HG03066 (cell line): Measurements from ENCODE around the gene MN1.

Source experiments
- ATAC-seq: cut with Tn5 transposase; IDR thresholded peaks from one replicate; pipeline ENCODE4 v1.9.1; 2021; ENCODE audit warnings: low read depth; ENCODE audit not compliant: unreplicated experiment

The MN1 gene

DNA sequence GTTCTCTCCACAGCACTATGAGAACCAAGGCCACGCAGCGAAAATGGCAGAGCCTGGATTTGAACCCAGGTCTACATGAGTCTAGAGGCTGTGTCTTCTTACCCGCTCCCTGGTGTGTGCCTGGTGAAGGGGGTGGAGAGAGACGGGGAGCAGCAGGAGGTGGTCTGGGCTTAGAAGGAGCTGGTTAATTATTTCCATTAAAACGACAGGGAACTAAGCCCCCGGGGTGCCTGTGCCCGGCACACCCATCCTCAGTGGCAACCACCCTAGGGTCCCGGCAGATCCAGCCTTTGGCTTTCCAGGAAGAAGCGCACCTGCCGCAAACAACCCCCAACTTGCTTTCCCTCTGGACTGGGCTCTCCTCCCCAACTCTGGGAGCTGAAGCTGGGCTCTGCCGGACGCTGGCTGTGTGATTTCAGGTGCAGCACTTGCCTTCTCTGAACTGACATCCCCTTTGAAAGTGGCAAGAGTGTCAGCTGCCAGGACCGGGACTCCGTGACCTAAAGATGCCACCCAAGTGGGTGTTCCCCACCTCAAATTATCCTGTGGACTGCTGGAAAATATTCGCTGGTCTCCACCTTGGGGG lies 35.8 kb downstream of the MN1 start:
- no peak for ATAC-seq

DNA sequence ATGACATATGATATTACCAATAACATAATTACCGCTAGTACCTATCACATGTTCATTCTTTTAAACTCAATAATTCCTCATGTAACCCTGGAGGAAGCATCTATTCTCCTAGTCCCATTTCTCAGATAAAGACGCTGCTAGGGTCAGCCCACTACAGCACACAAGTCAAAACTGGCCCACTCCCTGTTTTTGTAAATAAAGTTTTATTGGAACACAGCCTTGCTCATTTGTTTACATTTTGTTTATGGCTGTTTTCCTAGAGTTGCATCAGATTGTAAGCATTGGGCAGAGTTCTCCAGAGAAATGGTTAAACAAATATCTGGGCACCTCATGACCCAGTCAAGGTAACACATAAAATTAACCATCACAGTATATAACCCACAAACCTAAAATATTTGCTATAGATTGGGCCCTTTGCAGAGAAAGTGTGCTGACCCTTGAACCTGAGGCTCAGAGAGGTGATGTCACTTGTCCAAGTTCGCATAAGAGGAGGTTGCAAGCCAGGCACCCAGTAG lies 36.8 kb downstream of the MN1 start:
- ATAC-seq, result no peak

DNA sequence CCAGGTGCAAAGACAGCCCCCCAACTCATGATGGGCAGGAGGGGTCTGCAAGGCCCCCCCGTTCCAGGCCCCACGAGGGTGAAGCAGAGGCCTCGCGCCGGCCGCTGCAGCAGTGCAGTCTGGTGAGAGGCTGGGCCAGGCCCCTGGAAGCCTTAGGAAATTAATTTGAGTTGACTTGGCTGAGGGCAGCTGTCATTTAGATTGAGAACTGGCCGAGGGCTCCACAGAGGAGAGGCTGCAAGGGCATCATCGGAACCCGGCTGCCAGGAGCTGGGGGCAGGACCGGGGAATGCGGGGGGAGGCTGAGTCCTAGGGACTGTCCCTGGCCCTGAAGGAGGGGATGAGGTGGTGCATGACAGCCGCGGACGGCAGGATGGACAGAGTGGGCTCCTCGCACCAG lies 39.9 kb downstream of the MN1 start:
- ATAC-seq, result no peak

DNA sequence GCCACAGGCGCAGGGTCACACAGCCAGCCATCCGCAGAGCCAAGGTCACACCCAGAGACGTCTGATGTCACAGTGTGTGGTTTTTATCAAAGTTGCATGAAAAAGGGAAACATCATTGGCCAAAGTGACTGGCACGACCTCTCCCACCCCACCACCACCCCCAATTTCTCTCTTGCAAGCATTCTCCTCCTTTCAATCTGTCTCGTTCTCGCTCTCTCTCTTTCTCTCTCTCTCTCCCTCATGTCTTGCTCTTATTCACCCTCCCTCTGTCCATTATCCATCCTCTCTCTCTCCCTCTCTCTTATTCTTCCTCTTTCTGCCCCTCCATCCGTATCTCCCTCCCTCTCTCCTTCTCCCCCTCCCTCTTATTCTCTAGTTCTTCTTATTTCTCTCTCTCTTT lies 40.6 kb downstream of the MN1 start:
- ATAC-seq, result no peak

DNA sequence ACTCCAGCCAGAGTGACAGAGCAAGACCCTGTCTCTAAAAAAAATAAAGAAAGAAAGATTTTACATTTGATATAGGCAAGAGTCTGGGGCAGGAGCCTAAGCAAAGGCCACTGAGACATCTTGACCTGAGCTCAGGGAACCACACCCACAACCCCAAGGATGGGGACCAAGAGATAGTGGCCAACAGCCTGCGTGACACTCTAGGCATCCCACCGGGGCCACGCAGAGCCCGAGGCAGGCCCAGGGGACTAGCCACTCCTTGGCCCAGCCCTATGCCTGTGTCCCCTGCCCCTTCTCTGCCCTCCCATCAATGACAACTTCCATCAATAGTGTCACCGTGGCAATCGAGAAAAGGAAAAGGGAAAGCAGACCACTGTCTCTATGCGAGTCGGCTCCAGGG lies 41.1 kb downstream of the MN1 start:
- ATAC-seq, result no peak

DNA sequence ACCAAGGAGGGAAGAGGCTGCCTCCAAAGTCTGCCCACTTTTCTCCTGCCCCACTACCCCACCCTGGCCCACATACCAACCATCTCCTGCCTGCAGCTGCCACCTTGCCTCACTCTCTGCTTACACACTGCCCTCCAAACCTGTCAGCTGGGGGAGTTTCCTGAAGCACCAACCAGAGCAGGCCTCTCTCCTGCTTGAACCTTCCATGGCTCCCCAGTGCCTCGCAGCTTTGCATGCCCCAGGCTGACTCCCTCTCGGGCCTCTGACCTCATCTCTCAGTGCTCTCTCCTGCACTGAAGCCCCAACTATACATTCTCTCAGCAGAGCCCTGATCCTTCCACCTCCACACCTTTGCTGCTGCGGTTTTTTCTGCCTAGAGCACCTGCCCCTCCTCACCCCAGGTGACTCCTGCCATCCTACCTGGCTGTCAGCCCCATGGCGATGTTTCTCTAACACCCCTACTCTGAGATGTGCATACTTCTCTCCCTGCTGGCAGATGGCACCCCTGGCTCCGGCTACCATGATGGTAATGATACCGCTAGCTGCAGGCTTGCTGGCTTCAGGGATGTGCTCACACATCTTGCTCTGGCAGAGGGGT lies 43.5 kb downstream of the MN1 start:
- ATAC-seq, result no peak

DNA sequence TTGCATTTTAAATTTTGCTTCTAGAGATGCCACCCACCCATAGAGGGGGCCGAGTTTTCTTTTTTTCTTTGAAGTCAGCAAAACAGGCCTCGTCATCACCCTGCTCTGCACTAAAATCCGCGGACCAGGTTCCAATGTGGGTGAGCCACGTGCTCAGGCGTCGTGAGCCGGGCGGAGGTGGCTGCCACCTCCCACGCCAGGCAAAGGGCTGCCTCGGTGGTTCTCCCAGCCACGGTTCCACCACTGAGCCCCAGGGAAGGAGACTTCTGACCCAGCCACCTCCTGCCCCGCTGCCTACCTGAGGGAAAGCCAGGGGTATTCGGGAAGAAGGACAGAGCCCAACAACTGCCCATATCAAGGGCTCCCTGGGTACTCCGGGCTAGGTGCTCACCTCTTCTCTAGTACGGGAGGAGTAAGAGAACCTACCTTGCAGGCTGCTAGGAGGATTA lies 45.3 kb downstream of the MN1 start:
- no peak for ATAC-seq

DNA sequence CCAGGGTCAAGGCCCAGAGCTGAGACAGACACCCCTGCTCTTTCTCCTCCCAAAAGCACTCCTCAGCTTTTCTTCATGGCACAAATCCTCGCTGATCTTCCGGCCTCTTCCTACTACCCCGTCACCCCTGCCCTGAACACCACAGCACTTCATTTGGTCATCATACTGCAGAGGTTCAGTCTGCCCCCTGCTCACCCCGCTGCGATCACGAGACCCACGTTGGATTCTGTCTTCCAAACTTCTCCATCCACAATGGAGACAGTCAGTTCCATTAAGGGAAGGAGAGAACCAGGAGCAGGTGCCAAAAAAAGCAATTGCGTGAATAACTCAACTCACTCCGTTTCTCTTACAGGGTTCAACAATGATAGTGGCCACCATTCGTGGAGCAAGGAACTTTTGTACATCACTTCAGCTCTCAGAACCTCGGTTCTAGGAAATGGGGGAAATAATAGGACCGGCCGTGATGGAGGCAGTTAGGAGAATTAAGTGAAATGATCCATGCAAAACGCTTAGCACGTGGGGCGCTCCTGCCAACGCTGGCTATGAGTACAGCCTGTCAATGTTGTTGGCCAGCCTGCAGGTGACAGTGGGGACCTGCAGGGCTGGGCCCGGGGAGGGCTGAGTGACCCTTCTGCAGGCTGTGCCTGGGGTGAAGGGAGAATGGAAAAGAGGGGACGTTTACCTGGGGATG lies 45.9 kb downstream of the MN1 start:
- ATAC-seq, result no peak

DNA sequence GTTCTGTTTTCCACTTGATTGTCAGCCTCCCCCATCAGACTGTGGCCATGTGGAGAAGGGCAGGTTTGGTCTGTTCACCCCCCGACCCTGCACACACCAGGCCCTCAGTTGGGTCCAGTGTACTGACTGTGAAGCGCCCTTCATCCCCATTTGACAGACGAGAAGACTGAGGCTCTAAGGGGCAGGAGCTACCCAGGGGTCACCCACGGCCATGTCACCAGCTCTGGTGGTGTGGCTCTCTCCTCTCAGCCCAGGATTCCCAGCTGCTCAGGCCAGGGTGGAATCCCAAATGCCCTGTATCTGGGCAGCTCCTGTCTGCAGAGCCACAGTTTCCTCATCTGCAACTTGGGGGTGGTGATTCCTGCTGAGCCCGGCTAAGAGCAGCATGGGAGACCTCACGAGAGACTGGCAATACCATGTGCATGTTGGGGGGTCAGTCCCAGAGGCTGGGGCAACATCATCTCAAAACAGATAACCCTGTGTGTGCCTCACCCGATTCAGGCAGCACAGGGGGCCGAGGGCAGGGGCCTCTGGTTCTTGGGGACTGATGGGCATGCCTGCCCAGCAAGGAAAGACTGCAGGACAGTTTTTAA lies 46.6 kb downstream of the MN1 start:
- no peak for ATAC-seq

DNA sequence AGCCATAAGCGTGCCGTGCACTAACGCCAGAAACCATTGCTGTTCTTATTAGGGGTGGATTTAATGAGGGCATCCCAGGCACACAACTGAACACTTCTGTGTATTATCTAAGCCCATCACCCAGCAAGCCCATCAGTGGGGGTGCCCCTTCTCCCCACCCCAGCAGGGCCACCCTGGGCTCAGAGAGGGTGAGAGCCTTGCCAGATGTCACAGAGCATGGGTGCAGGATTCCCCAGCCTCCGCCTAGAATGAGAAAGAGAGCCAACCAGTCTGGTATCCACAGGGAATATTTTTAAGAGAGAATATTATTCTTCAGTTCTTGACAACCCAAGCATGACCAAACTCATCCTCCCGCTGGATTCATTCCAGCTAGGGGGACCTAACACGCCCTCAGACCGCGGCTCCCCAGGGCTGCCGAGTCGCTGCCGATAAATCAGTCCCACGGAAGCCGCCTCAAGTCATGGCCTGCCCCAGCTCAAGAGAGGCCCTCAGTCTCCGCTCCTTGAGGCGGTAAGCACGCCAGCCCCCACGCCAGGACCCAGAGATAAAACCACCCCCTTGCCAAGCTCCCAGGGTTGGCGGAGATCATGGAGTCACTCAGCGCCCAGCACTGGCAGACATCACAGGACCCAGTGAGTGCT lies 47.2 kb downstream of the MN1 start:
- no peak for ATAC-seq

DNA sequence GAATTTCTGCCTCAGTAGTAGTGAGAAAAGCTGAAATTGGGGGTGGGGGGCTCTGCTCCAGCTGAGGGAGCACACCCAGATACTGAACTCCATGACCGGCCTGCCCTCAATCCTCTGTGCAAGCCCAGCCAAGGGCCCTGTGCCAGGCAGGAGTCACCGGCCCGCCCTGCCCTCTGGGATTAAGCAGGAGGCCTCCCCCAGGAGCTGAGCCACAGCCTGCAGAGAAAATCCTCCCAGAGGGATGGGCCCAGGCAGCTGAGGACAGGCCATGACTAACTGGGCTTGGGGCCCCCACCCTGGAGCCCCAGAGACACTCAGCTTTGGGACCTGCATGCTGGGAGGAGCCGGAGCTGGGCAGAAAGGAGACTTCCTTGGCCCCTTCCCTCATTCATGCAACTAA lies 48.8 kb downstream of the MN1 start:
- no peak for ATAC-seq

DNA sequence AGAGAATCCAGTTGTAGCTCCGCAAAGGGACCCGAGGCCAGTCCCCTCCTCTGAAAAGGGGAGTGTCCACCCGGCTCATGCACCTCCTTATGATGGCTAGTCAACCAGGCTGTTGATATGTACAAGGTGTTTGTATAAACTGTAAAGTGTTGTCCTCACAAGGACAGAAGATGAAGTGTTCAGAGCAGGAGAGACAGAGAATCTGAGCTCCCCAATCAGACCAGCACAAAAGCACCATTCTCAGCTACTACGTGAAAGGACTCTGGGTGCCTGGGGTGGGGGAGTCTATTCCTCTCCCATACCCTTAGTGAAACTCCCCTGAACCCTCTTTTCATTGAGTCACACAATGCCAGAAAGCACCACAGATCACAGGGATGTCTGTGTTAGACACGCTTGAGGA lies 49.4 kb downstream of the MN1 start:
- ATAC-seq, result no peak

DNA sequence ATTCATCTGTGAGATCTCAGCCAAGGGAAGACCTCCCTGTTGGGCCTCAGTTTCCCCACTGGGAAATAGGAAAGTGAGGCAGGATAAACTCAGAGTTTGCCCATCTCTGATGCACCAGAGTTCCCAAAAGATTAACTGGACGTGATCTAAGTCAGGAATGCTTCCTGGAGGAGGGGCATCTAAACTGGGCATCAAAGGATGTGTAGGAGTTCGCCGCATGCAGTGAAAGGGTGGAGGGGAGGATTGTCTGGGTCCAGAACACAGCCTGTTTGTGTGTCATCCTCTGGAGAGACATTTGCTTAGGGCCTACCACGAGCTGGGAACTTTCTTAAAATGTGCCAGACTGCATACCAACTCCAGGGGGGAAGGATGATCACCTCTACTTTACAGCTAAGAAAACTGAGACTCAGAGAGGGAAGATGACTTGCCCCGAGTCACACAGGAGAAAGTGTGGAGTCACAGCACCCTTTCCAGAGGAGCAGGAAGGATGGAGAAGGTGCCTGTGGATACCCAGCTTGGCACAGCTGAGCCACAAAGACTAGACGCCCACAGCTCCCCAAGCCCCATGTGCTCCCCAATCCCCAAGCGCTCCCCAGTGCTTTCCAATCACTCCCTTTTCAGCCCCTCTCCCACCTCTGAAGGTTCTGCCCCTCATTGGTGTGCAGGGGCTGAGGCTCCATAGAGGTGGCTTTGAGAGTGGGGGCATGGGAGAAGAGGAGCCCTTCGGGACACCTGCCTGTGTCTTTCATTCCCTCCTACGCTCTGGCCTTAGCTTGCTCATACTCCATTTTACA lies 50.1 kb downstream of the MN1 start:
- no peak for ATAC-seq

DNA sequence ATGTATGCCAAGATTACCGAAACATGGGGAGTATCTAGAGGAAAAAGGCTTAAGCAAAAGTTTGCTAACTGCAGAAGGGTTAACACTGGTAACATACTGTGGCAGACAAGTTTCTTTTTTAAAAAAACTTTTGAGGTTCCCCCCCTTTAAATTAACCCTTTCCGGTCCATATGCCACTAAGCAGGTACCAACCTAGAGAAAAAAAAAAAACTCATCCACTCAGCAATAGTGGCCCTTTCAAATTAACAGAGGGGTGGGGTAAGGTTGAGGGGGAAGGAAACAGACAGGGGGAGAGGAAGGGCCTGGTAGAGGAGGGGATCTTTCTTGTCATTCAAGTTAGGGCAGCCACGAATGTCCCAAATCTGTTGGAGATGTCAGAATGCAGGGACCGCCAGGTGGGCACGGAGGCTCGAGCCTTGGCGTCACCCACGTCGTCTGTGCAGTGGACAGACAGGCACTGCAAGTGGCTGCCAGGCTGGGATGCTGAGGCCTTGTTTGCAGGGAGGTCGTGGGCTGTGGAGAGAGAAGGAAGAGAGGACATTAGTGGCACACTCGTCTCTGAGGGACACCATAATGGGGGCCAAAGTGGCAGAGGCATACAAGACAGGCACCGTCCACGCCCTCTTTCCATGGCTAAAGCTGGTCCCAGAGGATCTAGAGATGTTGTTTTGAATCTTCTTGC lies 50.8 kb downstream of the MN1 start:
- no peak for ATAC-seq

DNA sequence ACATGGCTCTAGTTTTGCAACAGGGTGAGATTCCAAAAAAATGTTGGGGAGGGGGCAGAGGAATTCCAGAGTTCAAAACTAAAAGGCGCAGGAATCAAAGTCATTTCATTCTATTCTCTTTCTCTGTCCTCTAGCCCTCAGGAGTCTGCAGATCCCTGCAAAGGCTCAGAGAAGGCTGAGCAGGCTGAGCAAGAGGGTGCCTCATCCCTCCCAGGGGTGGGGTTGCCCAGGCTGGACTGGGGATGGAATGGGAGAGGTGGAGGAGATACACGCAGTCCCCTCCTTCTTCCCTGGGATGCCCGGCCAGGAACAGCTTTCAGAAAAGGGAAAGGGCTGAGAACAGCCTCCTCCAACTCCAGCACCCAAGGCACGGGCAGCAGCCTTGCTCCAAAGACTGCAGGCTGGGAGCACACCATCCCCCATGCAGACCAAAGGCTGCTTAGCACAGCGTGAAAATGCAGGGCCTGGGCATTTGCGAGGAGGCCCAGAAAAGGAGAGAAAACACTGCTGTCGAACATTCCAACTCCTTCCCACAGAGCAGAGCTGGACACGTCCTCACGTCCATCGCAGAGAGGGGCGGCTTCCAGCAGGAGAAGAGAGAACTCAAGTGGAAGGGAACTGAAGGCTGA lies 51.8 kb downstream of the MN1 start:
- no peak for ATAC-seq

DNA sequence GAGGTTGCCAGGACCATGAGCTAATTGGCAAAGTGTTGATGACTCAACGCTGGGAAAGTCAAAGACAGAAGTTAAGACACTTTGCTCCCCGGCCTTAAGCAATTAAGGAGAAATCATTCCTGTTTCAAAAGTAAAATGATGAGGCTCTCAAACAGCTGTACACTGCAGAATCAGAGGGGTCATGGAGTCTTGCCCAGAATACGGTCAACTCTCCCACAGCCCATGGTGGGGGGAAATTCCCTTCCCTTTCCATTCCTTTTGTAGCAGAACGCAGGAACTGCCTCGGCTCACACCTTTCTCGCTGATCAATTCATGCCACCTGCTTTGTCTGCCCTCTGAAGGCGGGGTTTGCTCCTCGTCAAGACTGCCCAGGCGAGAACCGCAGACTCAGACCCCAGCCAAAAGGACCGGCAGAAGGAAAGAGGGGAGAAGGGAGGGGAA lies 52.8 kb downstream of the MN1 start:
- ATAC-seq, result no peak

DNA sequence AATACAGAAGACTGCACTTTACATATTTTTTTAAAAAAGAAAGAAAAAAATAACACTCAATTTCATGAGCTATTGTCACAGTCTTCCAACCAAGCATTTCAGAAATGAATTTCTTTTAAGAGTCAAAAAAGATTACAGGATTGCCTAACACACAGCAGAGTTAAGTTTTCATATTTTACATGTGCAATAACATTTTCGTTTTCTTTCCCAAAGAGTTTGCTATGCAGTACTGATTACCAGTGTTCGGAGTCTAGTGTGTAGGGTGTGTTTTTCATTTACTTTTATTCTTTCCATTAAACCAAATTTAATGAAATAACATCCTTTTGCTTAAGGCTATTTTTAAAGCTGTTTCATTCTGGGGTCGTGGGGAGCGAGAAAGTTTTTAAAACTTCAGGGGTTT lies 53.2 kb downstream of the MN1 start:
- no peak for ATAC-seq

DNA sequence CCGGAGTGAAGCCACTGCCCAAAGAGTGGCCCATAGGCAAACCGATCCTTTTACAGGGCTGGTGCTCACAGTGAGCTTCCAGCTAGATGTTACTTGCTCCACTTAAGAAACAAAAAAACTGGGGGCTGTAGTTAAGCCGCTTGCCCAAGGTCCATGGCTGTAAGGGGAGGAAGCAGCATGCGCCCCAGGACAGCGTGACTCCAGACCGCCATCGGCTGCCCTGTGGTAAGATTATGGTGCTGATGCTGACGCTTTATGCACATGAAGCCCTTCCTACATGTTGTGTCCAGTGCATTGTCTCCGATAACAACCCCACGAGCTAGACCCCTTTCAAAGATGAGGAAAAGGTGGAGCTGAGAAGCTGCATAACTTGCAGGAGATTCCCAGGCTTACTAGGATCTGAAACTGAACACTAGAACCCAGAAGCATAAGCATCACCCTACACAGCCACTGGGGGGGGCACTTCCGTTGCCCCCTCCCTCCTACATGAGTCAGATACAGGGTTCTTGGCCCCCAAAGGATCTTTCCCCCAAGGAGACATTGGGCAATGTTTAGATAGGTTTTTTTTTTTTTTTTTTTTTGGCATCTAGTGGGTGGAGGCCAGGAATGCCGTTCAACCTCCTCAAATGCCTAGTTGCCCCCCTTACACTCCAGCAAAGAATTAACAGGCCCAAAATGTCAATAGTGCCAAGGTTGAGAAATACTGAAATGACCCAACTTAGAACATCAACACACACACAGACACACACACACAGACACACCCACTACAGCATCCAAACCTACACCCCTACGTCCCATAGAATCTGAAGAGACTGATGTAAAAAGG lies 53.9 kb downstream of the MN1 start:
- ATAC-seq, result no peak
